NCI-H526 treated with DMSO at 0.1 percent for 48 hours (cell line): ENCODE measurements around the gene FATE1.
"Not testable (repeated sequence)": the region's sequence is repeated elsewhere in the genome, so short reads cannot be mapped to it uniquely, and the experiment has no call there.

ENCODE experiments used
- DNase-seq: peaks from one replicate; lab custom pipeline; 2025; lab: John Stamatoyannopoulos, UW

Gene FATE1

GRCh38 chrX:151715752-151716151 lies at the start of gene FATE1:
TSS of gene FATE1 (plus strand) at chrX:151716035. CDS start at chrX:151716120, 85 bp downstream.
- no peak for DNase-seq

- no peak for DNase-seq
Observed at GRCh38 chrX:151675121-151675746, 40.6 kb upstream of the FATE1 start.

GRCh38 chrX:151676196-151676595 lies 39.6 kb upstream of the FATE1 start:
- DNase-seq = no peak

GRCh38 chrX:151679798-151680402 lies 35.9 kb upstream of the FATE1 start:
- no peak for DNase-seq

- peak; percentile 0 for DNase-seq
Observed at GRCh38 chrX:151680805-151681204, 35.0 kb upstream of the FATE1 start.

- no peak for DNase-seq
Observed at GRCh38 chrX:151687635-151688034, 28.2 kb upstream of the FATE1 start.

- DNase-seq = no peak
Observed at GRCh38 chrX:151688695-151689094, 27.1 kb upstream of the FATE1 start.

- no peak for DNase-seq
Observed at GRCh38 chrX:151692825-151693224, 23.0 kb upstream of the FATE1 start.

- DNase-seq = no peak
Observed at GRCh38 chrX:151694121-151694520, 21.7 kb upstream of the FATE1 start.

- DNase-seq = no peak
Observed at GRCh38 chrX:151694661-151695582, 20.9 kb upstream of the FATE1 start, which contains the start of gene PRRG3. TSS of gene PRRG3 (plus strand) at chrX:151695458. CDS start at chrX:151698815, 3,357 bp downstream.

- no peak for DNase-seq
Observed at GRCh38 chrX:151695583-151696340, 20.1 kb upstream of the FATE1 start.

- DNase-seq = not testable (repeated sequence)
Observed at GRCh38 chrX:151697082-151697481, 18.8 kb upstream of the FATE1 start.

GRCh38 chrX:151697522-151697921 lies 18.3 kb upstream of the FATE1 start:
- no peak for DNase-seq

- no peak for DNase-seq
Observed at GRCh38 chrX:151698485-151698884, 17.4 kb upstream of the FATE1 start.

- no peak for DNase-seq
Observed at GRCh38 chrX:151699746-151700145, 16.1 kb upstream of the FATE1 start.

- DNase-seq = no peak
Observed at GRCh38 chrX:151700581-151700980, 15.3 kb upstream of the FATE1 start.

- no peak for DNase-seq
Observed at GRCh38 chrX:151701071-151701470, 14.8 kb upstream of the FATE1 start.

GRCh38 chrX:151701531-151701930 lies 14.3 kb upstream of the FATE1 start:
- no peak for DNase-seq

GRCh38 chrX:151702026-151702714 lies 13.7 kb upstream of the FATE1 start:
- no peak for DNase-seq

- DNase-seq = no peak
Observed at GRCh38 chrX:151702741-151703340, 13.0 kb upstream of the FATE1 start.

- DNase-seq = no peak
Observed at GRCh38 chrX:151703487-151703886, 12.3 kb upstream of the FATE1 start.
